Epithelial cell of proximal tubule (primary cell): ENCODE measurements around the gene NALCN. TPM values are rescaled to one million over a fixed set of nuclear protein-coding genes. Genes with fewer than 3 reads are reported as not detected.
A peak's percentile ranks its signal among the peaks of the same experiment; 100 is the strongest.

Experiments used
- DNase-seq: peaks from one replicate; pipeline ENCODE4 v3.0.0-alpha.2; 2011; ENCODE audit warnings: low read depth
- H3K4me3 ChIP-seq: 2 replicates; pipeline ENCODE4 v1.5.1; 2011; ENCODE audit warnings: low read depth, mild to moderate bottlenecking, low read length
- CTCF ChIP-seq: conservative IDR thresholded peaks from 2 replicates; pipeline ENCODE4 v1.5.1; 2012; ENCODE audit warnings: low read depth, mild to moderate bottlenecking, low read length
- total RNA-seq: library from RNA; depleted of rRNA; stranded (reverse); fragments of >200 nt; gene quantifications from 2 replicates; pipeline ENCODE4 v1.2.3, GENCODE V29; 2015

Gene NALCN
- total RNA-seq, 1 donor from 2014 or later: 0.35 TPM

GRCh38 chr13:101401196-101401595 lies 15.1 kb downstream of the NALCN start:
- no peak overlapping the region for H3K4me3 ChIP-seq
- DNase-seq: no peak
- TF ChIP-seq CTCF: no peak

GRCh38 chr13:101399365-101399764 lies 16.9 kb downstream of the NALCN start:
- DNase-seq: no peak

GRCh38 chr13:101398920-101399319 lies 17.4 kb downstream of the NALCN start:
- no peak for TF ChIP-seq CTCF
- no peak for DNase-seq
- no peak overlapping the region for H3K4me3 ChIP-seq

More at GRCh38 chr13:101399365-101399764, 16.9 kb downstream of the NALCN start:
- TF ChIP-seq CTCF: no peak
- H3K4me3 ChIP-seq: no peak overlapping the region

DNA sequence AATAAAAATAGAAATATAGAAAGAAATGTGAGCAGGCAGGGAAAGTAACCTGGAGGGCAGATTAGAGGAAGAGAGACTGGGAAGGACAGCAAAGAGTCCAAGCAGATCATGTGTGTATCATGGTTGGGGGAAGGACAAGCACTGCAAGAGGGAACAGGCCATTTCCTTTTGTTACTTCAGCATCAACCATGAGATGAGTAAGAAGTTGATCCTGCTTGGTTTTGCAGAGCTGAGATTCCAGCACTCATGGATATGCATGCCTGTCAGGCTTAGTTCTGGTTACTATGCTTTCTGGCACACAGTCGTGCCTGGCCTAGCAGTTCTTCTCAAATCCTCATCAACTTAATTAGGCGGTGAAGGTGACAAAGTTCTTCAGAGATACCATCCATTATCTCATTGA lies 18.1 kb downstream of the NALCN start:
- DNase-seq: no peak
- TF ChIP-seq CTCF: no peak
- H3K4me3 ChIP-seq: no peak overlapping the region

GRCh38 chr13:101397742-101398141 lies 18.6 kb downstream of the NALCN start:
- no peak overlapping the region for H3K4me3 ChIP-seq
- TF ChIP-seq CTCF: no peak
- DNase-seq: peak; percentile 19

DNA sequence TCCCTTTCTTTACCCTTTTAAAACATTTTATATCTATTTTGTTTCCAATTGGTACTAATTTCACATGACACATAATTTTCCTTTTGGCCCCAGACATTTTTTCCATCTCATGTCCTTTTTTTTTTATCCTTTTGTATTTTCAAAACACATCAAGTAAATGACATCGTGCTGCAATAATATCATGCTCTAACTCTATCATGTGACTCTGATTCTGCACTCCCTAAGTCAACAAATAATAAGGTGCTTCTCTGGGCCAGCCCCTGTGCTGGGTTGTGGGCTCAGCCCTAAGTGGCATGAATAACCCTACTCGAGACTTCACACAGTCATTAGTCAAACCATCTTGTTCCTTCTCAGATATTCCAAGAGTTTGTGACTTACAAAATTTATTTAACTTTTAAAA lies 21.7 kb downstream of the NALCN start:
- H3K4me3 ChIP-seq: no peak overlapping the region
- no peak for TF ChIP-seq CTCF
- DNase-seq: no peak

DNA sequence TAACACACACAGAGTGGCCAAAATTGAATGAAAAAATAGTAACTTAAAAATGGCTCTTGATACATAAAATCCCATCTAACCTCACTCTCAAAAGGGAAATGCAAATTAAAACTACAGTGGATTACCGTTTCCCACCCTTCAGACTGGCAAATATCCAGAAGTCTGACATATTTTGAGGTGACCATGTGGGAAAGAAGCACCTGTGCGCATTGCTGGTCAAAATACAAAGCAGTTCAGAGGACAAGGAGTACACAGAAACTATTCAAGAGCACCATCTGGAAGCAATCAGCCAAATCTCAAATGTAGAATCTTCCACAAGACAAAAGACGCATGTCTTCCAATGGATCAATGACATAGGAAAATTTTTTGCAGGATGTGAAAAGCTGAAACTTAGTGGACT lies 23.2 kb downstream of the NALCN start:
- no peak overlapping the region for H3K4me3 ChIP-seq
- DNase-seq: no peak
- TF ChIP-seq CTCF: no peak
